H1 (cell line): ENCODE measurements around the gene LAMA4. TPM values are rescaled to one million over a fixed set of nuclear protein-coding genes. Genes with fewer than 3 reads are reported as not detected.

Experiments used
- ASH2L ChIP-seq: fragments of 200-600, 300-600 bp; sonication (generic); IDR thresholded peaks from one replicate; pipeline ENCODE4 v1.7.1; 2017; ENCODE audit warnings: low read length
- BACH1 ChIP-seq: IDR thresholded peaks from 2 replicates; pipeline ENCODE4 v1.6.1; 2012; ENCODE audit warnings: low read length, improper control_type of control experiment
- CBX8 ChIP-seq: fragments of 300-800, 300-1000 bp; sonication (generic); IDR thresholded peaks from 2 replicates; pipeline ENCODE4 v1.7.1; 2016; ENCODE audit warnings: low read depth, low read length, borderline replicate concordance
- E2F6 ChIP-seq: IDR thresholded peaks from 2 replicates; pipeline ENCODE4 v1.6.1; 2012; ENCODE audit warnings: inconsistent platforms
- EZH2 ChIP-seq: fragments of 200-600 bp; sonication (generic); IDR thresholded peaks from 2 replicates; pipeline ENCODE4 v1.7.1; 2012; ENCODE audit warnings: low read depth, mild to moderate bottlenecking, moderate library complexity, low read length, inconsistent platforms; ENCODE audit not compliant: severe bottlenecking
- HDAC6 ChIP-seq: IDR thresholded peaks from one replicate; pipeline ENCODE4 v1.7.1; 2012; ENCODE audit warnings: low read depth, mild to moderate bottlenecking, inconsistent platforms, low read length, moderate library complexity
- POU5F1 ChIP-seq: IDR thresholded peaks from 2 replicates; pipeline ENCODE4 v1.6.1; 2011; ENCODE audit warnings: low read depth, mild to moderate bottlenecking, low read length, moderate library complexity
- RFX5 ChIP-seq: IDR thresholded peaks from 2 replicates; pipeline ENCODE4 v1.6.1; 2011; ENCODE audit warnings: low read depth, low read length, improper control_type of control experiment, borderline replicate concordance
- SAP30 ChIP-seq: fragments of 300-600 bp; sonication (generic); IDR thresholded peaks from 2 replicates; pipeline ENCODE4 v1.7.1; 2012; ENCODE audit warnings: low read length, moderate library complexity, mild to moderate bottlenecking, inconsistent platforms; ENCODE audit not compliant: insufficient read depth, insufficient replicate concordance
- TBP ChIP-seq: IDR thresholded peaks from 2 replicates; pipeline ENCODE4 v1.6.1; 2011; ENCODE audit warnings: low read depth, low read length, improper control_type of control experiment
- polyA plus RNA-seq, 7 experiments: library from polyadenylated mRNA; depleted of rRNA in 3 of 7; stranded (reverse) in 5 of 7; unstranded in 2 of 7; fragments of >200 nt in 5 of 7; fragments of 200-250 nt in 2 of 7; gene quantifications; 1 replicate in 5 of 7; 2 replicates in 1 of 7; 4 replicates in 1 of 7; pipeline versions ENCODE4 v1.2.1 to v1.2.3, GENCODE V29; 2011 to 2013; ENCODE audit warnings: missing spikeins in 2 of 7, mixed read lengths in 2 of 7
- total RNA-seq: library from RNA; stranded (reverse); fragmentation: NEBNext Ultra II Directional; extraction: Animal tissue kit (Norgen Biotek cat#: 25700); gene quantifications from 2 replicates; pipeline ENCODE4 v1.2.1, GENCODE V29; 2021

The LAMA4 gene
- total and polyA plus RNA-seq, 2 of the 8 experiments (the other 6 are each of a cell fraction or from before 2014, with no cell fraction given), result 0.95 to 1.5 TPM

- TF ChIP-seq SAP30 (no peak), RFX5 (no peak), ASH2L (no peak), CBX8 (no peak), POU5F1 (no peak), E2F6 (no peak), EZH2 (no peak), HDAC6 (no peak), BACH1 (no peak), TBP (no peak)
These were observed 78.2 kb downstream of the LAMA4 start (continued) for GRCh38 chr6:112176175-112176574.
